Measurements from ENCODE around the gene SLC35D1. TPM values are rescaled to one million over a fixed set of nuclear protein-coding genes. Genes with fewer than 3 reads are reported as not detected.

SLC35D1 gene
- total and polyA plus RNA-seq, 2 of the 8 experiments (the other 6 are each of a cell fraction or from before 2014, with no cell fraction given), result 1.2 to 2.7 TPM

GRCh38 chr1:67004176-67004575 lies 49.8 kb downstream of the SLC35D1 start:
- no peak overlapping the region for H3K14ac ChIP-seq (ENCODE audit: insufficient read length)
- H2AK5ac ChIP-seq (ENCODE audit: low read depth, low read length), result no peak overlapping the region
- no peak overlapping the region for H3K4me2 ChIP-seq (ENCODE audit: insufficient read depth in 1 of 2, low read depth in 2 of 2, low read length in 2 of 2)
- CTCF ChIA-PET (ENCODE audit: partially characterized antibody), result interaction anchor here (1.3 to 5.4 kb wide), 5 partner anchors 8 to 239 kb away, joined by 4 to 27 read pairs (median 7); no protein-coding TSS in a partner anchor
- no peaks in the 10 kb centered on the region for H3K79me1 ChIP-seq (ENCODE audit: low read depth, low read length)
- H4K91ac ChIP-seq (replicated peaks; ENCODE audit: insufficient read length, low read length), result no peak overlapping the region
- no peaks in the 10 kb centered on the region for H3K4me1 ChIP-seq (replicated peaks in 1 of 4; ENCODE audit: control insufficient read depth in 3 of 4, insufficient read depth in 4 of 4, low read length in 3 of 4)
- H4K20me1 ChIP-seq (replicated peaks in 1 of 2; ENCODE audit: control insufficient read depth in 1 of 2, insufficient read depth in 2 of 2, low read length in 2 of 2), result no peaks in the 10 kb centered on the region
- no peak overlapping the region for H2BK120ac ChIP-seq (replicated peaks; ENCODE audit: low read depth, low read length)
- H3K4me3 ChIP-seq (ENCODE audit: extremely low read depth in 1 of 4, insufficient read depth in 2 of 4, low read depth in 3 of 4, low read length in 4 of 4), result no peak overlapping the region
- H3K9ac ChIP-seq (replicated peaks in 1 of 4; ENCODE audit: extremely low read depth in 1 of 4, low read depth in 3 of 4, low read length in 3 of 4), result no peak overlapping the region
- H2BK20ac ChIP-seq (ENCODE audit: low read length), result no peak overlapping the region
- H2BK12ac ChIP-seq (ENCODE audit: low read depth, low read length), result no peak overlapping the region
- no peaks in the 10 kb centered on the region for H3K23me2 ChIP-seq (ENCODE audit: low read depth, low read length)
- H3K9me3 ChIP-seq (ENCODE audit: insufficient read depth in 2 of 2, low read depth in 1 of 2, low read length in 1 of 2), result no peaks in the 10 kb centered on the region
- H3K56ac ChIP-seq (replicated peaks; ENCODE audit: insufficient read length, low read depth, low read length), result no peak overlapping the region
- TF ChIP-seq EZH2 (IDR thresholded peaks at IDR 0.05; ENCODE audit: low read depth, low read length, severe bottlenecking) (no peak), SP2 (IDR thresholded peaks at IDR 0.05; ENCODE audit: low read length) (no peak), MAFK (IDR thresholded peaks at IDR 0.05; ENCODE audit: low read depth, low read length) (no peak), SP1 (IDR thresholded peaks at IDR 0.05; ENCODE audit: low read depth, low read length) (no peak)
- WGBS, 2 experiments (ENCODE audit: extremely low coverage in 1 of 2, insufficient coverage in 1 of 2, insufficient read length in 1 of 2, insufficient replicate concordance in 2 of 2, low coverage in 1 of 2, low lambda C conversion rate in 2 of 2, missing lambda C conversion rate in 1 of 2), result 86% methylated on average over 1 of the region's 1 CpG; no CpG with 5 or more reads in 1 of the 2 experiments
- POLR2A ChIA-PET (ENCODE audit: partially characterized antibody), result no interaction called here
- H3K18ac ChIP-seq (ENCODE audit: extremely low read depth, low read length), result no peak overlapping the region
- H3K36me3 ChIP-seq (ENCODE audit: control insufficient read depth in 2 of 4, insufficient read depth in 4 of 4, low read length in 3 of 4), result peaks cover 0 to 3% (median 0%) of the 10 kb centered on the region in 4 experiments; a peak in 1 of 8 replicates
- H3K27ac ChIP-seq (ENCODE audit: low read depth, low read length), result no peak overlapping the region
- H2BK5ac ChIP-seq (ENCODE audit: low read depth, low read length), result no peak overlapping the region
- no peak overlapping the region for H4K8ac ChIP-seq (ENCODE audit: extremely low read depth, insufficient read depth, low read length)
- H2AFZ ChIP-seq (ENCODE audit: low read length), result no peak overlapping the region
- FAIRE-seq (no peak), DNase-seq (ENCODE audit: low read depth in 1 of 2, low spot score in 2 of 2) (no peak)
- no peak overlapping the region for H4K5ac ChIP-seq (ENCODE audit: insufficient read length, low read depth, low read length)
- H3K27me3 ChIP-seq (replicated peaks in 1 of 4; ENCODE audit: control insufficient read depth in 3 of 4, extremely low read depth in 1 of 4, insufficient read depth in 3 of 4, low read length in 3 of 4), result no peaks in the 10 kb centered on the region
- H2BK15ac ChIP-seq (ENCODE audit: low read length), result no peak overlapping the region
- H3K4ac ChIP-seq (replicated peaks; ENCODE audit: insufficient read length, low read depth, low read length), result no peak overlapping the region
- no peak overlapping the region for H3K23ac ChIP-seq (ENCODE audit: insufficient read length)
- H3K79me2 ChIP-seq (ENCODE audit: control insufficient read depth in 1 of 2, insufficient read depth in 2 of 2, low read length in 2 of 2), result no peaks in the 10 kb centered on the region
